GM12878 (cell line): ENCODE results near the gene AUNIP. TPM values are rescaled to one million over a fixed set of nuclear protein-coding genes. Genes with fewer than 3 reads are reported as not detected.

Experiments
- ATAC-seq: fragments of 200-7000 bp; cut with Tn5 transposase; 3 replicates; pipeline ENCODE4 v1.9.1; 2020; ENCODE audit warnings: mild to moderate bottlenecking, moderate library complexity
- BruUV-seq: library from RNA; stranded (reverse); fragments of 400-500 nt; replicated peaks from 2 replicates; lab custom pipeline; 2021; lab: Mats Ljungman, UMichigan
- CTCF ChIA-PET: fragments of 300-600 bp; sonication (Branson Sonifier 250); formaldehyde crosslinking; extraction: SDS; loops from one replicate; lab custom pipeline; 2021; ENCODE audit warnings: inconsistent platforms; lab: Yijun Ruan, JAX
- POLR2A ChIA-PET: fragments of 350-600 bp; formaldehyde crosslinking; extraction: SDS; loops from one replicate; lab custom pipeline; 2021; ENCODE audit warnings: inconsistent platforms; lab: Charles Lee
- RAD21 ChIA-PET: fragments of 300-600 bp; sonication (Branson Sonifier 250); formaldehyde crosslinking; loops from one replicate; lab custom pipeline; 2023; ENCODE audit warnings: antibody characterized with exemption; ENCODE audit not compliant: unreplicated experiment; lab: Charles Lee
- SMC1A ChIA-PET: fragments of 300-600 bp; sonication (Branson Sonifier 250); formaldehyde crosslinking; loops from one replicate; lab custom pipeline; 2023; ENCODE audit not compliant: unreplicated experiment, uncharacterized antibody; lab: Charles Lee
- DNase-seq: peaks from one replicate; pipeline ENCODE4 v3.0.0-alpha.2; 2011; ENCODE audit warnings: low read depth, low spot score
- FAIRE-seq: peaks from 3 replicates; lab custom pipeline; 2011; peaks lifted over from hg19 to GRCh38; lab: Jason Lieb, UNC
- H2AFZ ChIP-seq: 2 replicates; pipeline ENCODE4 v1.6.0; 2011; ENCODE audit warnings: low read depth, low read length, control low read depth; ENCODE audit not compliant: control insufficient read depth
- H3K27ac ChIP-seq: 2 replicates; pipeline ENCODE4 v1.5.1; 2011; ENCODE audit warnings: control low read depth; ENCODE audit not compliant: control insufficient read depth, insufficient read depth
- H3K27me3 ChIP-seq, 2 experiments: replicated peaks in 1 of 2; 2 replicates each; pipeline versions ENCODE4 v1.6.0 to v1.6.1; 2011; ENCODE audit warnings: low read length in 1 of 2; ENCODE audit not compliant: control insufficient read depth in 2 of 2, insufficient read depth in 2 of 2
- H3K36me3 ChIP-seq, 2 experiments: 2 replicates each; pipeline ENCODE4 v1.5.1; 2011; ENCODE audit warnings: low read length in 1 of 2; ENCODE audit not compliant: control insufficient read depth in 2 of 2, insufficient read depth in 2 of 2
- H3K4me1 ChIP-seq: 2 replicates; pipeline ENCODE4 v1.6.1; 2011; ENCODE audit warnings: mild to moderate bottlenecking, low read length, moderate library complexity, mixed read lengths; ENCODE audit not compliant: control insufficient read depth, insufficient read depth
- H3K4me2 ChIP-seq: 2 replicates; pipeline ENCODE4 v1.6.0; 2011; ENCODE audit warnings: control low read depth; ENCODE audit not compliant: control insufficient read depth, insufficient read depth
- H3K4me3 ChIP-seq: fragments of 200-600 bp; sonication (generic); 2 replicates; pipeline ENCODE4 v1.5.1; 2016
- H3K79me2 ChIP-seq: 2 replicates; pipeline ENCODE4 v1.6.0; 2011; ENCODE audit warnings: low read length; ENCODE audit not compliant: control insufficient read depth, insufficient read depth
- H3K9ac ChIP-seq: 2 replicates; pipeline ENCODE4 v1.8.0; 2011; ENCODE audit warnings: low read length, control low read depth, mixed read lengths; ENCODE audit not compliant: control insufficient read depth, insufficient read depth
- H3K9me3 ChIP-seq: replicated peaks from 3 replicates; pipeline ENCODE4 v1.5.1; 2011; ENCODE audit warnings: mild to moderate bottlenecking, low read length; ENCODE audit not compliant: control insufficient read depth, insufficient read depth
- H4K20me1 ChIP-seq: 2 replicates; pipeline ENCODE4 v1.6.0; 2011; ENCODE audit not compliant: control insufficient read depth, insufficient read depth
- JUND ChIP-seq: IDR thresholded peaks from 2 replicates; pipeline ENCODE4 v1.6.1; 2012; ENCODE audit warnings: low read depth, mild to moderate bottlenecking, low read length, improper control_type of control experiment, moderate library complexity
- KDM1A ChIP-seq: fragments of 200-600 bp; sonication (generic); IDR thresholded peaks from 2 replicates; pipeline ENCODE4 v1.6.1; 2016; ENCODE audit warnings: borderline replicate concordance
- MLLT1 ChIP-seq: fragments of 450-650 bp; IDR thresholded peaks from 2 replicates; pipeline ENCODE4 v1.6.1; 2016; ENCODE audit warnings: mild to moderate bottlenecking
- TCF7 ChIP-seq: IDR thresholded peaks from 2 replicates; pipeline ENCODE4 v1.6.1; 2014; ENCODE audit warnings: antibody characterized with exemption, borderline replicate concordance
- WRNIP1 ChIP-seq: IDR thresholded peaks from 2 replicates; pipeline ENCODE4 v1.6.1; 2011; ENCODE audit warnings: low read depth, low read length, improper control_type of control experiment, borderline replicate concordance
- WGBS: methylation state at CpG from one replicate; pipeline ENCODE4 v1.1.6; 2016; ENCODE audit warnings: low lambda C conversion rate; ENCODE audit not compliant: insufficient replicate concordance, insufficient coverage; ENCODE audit errors: missing lambda C conversion rate; 5-methylcytosine and 5-hydroxymethylcytosine counted together
- in situ Hi-C: fragments of 300-500 bp; cut with MboI; formaldehyde crosslinking; loops from 9 replicates; pipeline ENCODE4 v1.14.3; 2018; ENCODE audit warnings: mixed read lengths
- intact Hi-C: fragments of 100-400 bp; cut with micrococcal nuclease; formaldehyde crosslinking; loops from one replicate; pipeline ENCODE4 v1.14.2; 2022; ENCODE audit not compliant: unreplicated experiment
- polyA plus RNA-seq, 11 experiments: library from polyadenylated mRNA; depleted of rRNA in 4 of 11; unstranded in 6 of 11; stranded (reverse) in 5 of 11; fragments of >200 nt; fragmentation: Nextera tagmentation in 4 of 11; fragmentation: Illumina TruSeq in 1 of 11; extraction: Ambion mirVana in 4 of 11; extraction: Trizol in 1 of 11; gene quantifications; 1 replicate in 1 of 11; 2 replicates in 10 of 11; pipeline versions ENCODE4 v1.2.1 to v1.2.3, GENCODE V29; 2011 to 2016; ENCODE audit warnings: inconsistent platforms in 2 of 11, missing spikeins in 2 of 11, low read depth in 1 of 11
- total RNA-seq, 4 experiments: library from RNA; depleted of rRNA in 3 of 4; stranded (reverse); fragments of >200 nt in 3 of 4; fragmentation: Illumina TruSeq in 1 of 4; extraction: Trizol in 1 of 4; gene quantifications; 2 replicates each; pipeline versions ENCODE4 v1.2.1 to v1.2.3, GENCODE V29; 2013 to 2021
- TF ChIP-seq, protein P1 (sequence below): fragments of 450-650 bp; IDR thresholded peaks from 2 replicates; pipeline ENCODE4 v1.6.1; 2014; ENCODE audit warnings: mild to moderate bottlenecking

Gene AUNIP
- total and polyA plus RNA-seq, 10 of the 15 experiments (the other 5 are each of a cell fraction or from before 2014, with no cell fraction given) = 3.9 to 20.0 (median 12.7) TPM

DNA sequence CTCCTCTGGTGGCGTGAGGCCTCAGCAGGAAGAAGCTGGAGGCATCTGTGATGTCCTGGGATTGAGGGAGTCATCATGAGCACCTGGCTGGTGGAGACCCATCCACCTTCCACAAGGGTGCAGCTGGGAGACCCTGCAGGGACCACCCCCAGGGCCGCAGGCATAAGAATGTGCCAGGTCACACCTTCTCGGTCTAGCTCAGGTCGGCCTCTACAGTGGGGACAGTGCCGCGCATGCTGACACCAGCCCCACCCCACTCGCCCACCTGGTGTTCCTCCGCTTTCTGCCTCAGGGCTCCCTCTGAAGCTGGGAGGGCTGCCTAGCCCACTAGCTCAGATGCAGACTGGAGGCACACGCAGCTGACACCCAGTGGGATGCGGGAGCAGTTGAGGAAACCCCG is 22.0 kb upstream of the AUNIP start:
- H3K9ac ChIP-seq = no peak overlapping the region
- 69% methylated on average over 10 of the region's 11 CpGs for WGBS
- BruUV-seq = no TSS peak
- H3K27me3 ChIP-seq = no peaks in the 10 kb centered on the region; a peak in 1 of 4 replicates
- TF ChIP-seq TCF7 (no peak), WRNIP1 (no peak), MLLT1 (no peak), JUND (no peak), KDM1A (no peak)
- TF ChIP-seq, protein P1, sequence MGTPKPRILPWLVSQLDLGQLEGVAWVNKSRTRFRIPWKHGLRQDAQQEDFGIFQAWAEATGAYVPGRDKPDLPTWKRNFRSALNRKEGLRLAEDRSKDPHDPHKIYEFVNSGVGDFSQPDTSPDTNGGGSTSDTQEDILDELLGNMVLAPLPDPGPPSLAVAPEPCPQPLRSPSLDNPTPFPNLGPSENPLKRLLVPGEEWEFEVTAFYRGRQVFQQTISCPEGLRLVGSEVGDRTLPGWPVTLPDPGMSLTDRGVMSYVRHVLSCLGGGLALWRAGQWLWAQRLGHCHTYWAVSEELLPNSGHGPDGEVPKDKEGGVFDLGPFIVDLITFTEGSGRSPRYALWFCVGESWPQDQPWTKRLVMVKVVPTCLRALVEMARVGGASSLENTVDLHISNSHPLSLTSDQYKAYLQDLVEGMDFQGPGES = no peak
- intact Hi-C loops (no loop called here), in situ Hi-C loops (no loop called here)
- H3K27ac ChIP-seq = no peak overlapping the region
- no peak for ATAC-seq
- DNase-seq = no peak
- ChIA-PET RAD21 (no interaction called here), SMC1A (interaction anchor here (0.6 to 1.4 kb wide), 2 partner anchors 15 to 37 kb away, joined by 4 to 5 read pairs; no protein-coding TSS in a partner anchor), POLR2A (no interaction called here), CTCF (interaction anchor here (1.0 kb wide), 1 partner anchor 130 kb away, joined by 3 read pairs; no protein-coding TSS in a partner anchor)
- H2AFZ ChIP-seq = no peak overlapping the region
- H3K4me1 ChIP-seq = no peaks in the 10 kb centered on the region
- H3K4me2 ChIP-seq = no peak overlapping the region
- no peak overlapping the region for H3K4me3 ChIP-seq
- H4K20me1 ChIP-seq = no peaks in the 10 kb centered on the region
- no peak for FAIRE-seq
- H3K79me2 ChIP-seq = no peaks in the 10 kb centered on the region
- H3K36me3 ChIP-seq = no peaks in the 10 kb centered on the region
- no peaks in the 10 kb centered on the region for H3K9me3 ChIP-seq
